Stimulated activated CD4-positive, alpha-beta T cell treated with anti-CD3 and anti-CD28 coated beads, Interleukin-15, amount 100 ng/mL, for 24 hours (primary cell): ENCODE measurements around the gene CNIH3.

Experiments
- DNase-seq: peaks from one replicate; pipeline ENCODE4 v3.0.0-alpha.2; 2020

The CNIH3 gene

DNA sequence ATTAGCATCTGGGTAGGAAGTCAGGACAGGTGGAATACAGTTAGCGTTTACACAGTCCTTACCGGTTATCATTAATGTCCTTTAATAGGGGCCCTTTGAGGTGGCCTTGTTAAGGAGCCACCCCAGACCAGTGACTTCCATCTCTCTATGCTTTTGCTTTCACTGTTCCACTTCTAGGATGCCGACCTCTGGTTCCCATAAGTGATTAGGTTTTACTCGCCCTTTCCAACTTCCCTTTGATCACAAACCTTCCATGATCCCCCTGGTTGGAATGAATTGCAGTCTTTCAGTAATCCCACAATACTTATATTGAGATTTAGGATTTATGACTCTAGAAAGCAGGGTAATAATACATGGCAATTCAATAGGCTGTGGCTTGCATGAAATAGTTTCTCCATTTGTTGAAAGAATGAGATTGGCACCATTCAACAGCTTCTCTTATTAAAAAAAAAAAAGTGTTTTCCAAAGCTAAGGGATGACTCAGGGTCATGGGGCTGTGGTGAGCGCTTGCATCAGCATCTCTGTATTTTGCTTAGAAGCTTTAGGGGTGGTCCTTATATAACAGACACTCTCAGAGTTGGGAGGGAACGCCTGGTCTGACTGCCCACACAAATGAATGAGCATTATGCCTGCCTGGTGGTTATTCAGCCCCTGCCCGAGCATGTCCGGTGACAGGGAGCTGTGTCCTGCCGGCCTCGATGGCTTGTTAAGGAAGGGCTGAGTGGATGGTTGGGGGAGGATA lies 110.5 kb downstream of the CNIH3 start:
- no peak for DNase-seq

DNA sequence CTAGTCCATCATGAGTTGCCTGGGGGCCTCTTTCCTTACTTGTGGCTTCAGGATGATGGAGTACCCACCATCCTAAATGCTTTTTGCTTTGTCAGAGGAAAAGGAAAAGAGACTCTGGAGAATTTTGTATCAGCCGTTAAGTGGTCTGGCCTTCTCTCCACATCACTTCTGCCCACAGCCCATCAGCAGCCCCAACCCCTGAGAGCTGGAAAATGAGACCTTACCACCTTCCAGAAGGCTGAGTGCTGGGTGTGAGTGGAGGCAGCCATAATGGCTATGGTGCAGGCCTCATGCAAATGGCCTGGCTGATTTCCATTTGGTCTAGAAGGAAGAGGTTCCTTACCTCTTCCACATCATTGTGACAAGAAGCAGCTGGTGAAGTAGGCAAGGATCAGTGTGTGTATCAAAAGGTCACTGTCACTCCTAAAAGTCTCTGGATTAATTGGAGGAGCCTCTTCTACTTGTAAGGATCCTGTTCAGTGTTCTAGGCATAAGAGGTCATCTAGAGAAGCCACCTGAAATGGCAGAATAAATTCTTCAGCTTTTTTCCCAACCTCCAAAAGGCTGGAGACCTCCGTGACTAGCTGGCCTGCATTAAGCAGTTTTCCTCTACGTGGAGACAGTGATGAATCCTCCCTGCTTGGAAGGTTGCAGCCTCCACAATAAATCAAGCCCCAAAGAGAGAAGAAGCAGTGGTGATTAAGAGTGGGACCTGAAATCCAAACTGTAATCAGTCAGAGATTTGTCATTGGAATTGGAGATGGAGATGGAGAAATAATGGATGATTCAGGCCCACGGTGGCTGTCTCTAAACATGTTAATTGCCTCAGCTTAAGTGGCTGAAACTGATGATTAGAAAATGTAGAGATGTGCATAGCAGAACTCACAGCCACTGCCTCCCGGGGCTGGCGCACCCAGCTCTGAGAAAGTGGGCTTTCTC lies 111.5 kb downstream of the CNIH3 start:
- no peak for DNase-seq

DNA sequence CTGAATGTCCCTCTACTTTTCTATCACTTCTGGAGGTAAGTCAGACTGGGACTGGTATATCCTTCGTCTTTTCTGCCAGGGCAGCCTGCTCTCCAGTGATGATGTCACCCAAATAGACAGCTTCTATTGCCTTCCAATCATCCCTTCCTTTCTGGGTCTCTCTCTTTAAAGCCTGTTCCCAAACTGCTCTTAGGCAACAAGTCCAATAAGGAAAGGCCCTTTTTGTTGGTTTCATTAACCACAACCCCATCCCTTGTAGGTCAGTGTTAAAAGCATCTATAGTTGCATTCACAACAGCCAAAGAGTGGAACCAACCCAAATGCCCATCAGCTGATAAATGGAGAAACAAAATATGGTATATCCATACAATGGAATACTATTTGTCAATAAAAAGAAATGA lies 114.4 kb downstream of the CNIH3 start:
- no peak for DNase-seq

DNA sequence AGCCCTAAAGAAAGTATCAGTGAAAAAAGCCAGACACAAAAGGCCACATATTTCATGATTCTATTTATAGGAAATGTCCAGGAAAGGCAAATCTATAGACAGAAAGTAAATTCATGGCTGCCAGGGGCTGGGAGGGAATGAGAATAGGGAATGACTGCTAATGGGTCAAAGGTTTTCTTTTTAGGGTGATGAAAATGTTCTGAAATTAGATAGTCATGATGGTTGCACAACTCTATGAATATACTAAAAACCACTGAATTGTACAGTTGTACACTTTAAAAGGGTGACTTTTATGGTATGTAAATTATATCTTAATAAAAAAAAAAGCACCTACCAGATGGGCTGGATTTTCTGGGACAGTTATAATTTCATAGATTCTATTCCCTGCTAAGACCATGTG lies 114.8 kb downstream of the CNIH3 start:
- no peak for DNase-seq

DNA sequence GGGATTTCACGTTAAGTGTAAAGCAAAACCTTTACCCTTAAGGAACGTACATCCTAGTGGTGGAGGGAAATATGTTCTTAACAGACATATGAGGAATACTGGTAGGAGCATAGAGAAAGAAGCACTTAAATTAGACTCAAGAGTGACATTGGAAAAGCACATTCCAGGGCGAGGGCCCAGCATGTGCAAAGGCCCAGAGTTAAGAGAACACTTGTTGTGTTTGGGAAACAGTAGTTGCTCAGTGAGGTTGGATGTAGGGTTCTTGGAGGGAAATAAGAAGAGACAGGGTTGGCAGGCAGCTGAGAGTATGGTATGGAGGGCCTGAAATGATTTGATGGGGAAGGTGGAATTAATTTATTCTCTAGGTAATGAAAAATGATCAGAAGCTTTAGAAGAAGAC lies 115.5 kb downstream of the CNIH3 start:
- no peak for DNase-seq

DNA sequence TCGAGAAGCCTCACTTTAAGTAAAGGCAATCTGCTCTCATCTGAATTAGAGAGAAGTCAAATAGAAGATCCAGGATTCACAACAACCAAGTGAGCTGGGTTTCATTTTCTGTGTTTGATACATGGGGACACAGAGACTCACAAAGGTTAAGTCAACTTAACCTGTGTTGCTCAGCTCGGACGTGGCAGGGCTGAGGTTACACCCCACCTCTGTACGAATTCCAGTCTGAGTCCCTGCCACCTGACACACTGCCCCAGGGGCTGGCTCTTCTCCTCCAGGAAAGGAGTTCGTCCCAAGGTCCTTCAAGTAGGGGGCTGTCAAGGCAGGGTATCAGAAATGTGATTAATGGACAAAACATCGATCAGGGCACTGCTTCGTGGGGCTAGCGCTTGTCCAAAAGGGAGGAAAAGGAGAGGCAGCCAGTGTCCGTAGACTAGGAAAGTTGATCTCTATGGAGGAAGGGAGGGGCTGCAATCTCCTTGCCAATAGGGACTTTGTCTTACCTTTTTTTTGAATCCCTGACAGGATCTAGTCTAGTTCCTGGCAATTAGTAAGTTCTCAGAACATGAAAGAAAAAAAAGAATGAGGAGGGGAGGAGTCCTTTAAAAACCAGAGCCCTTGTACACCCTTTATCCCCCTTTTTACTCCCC lies 116.4 kb downstream of the CNIH3 start:
- no peak for DNase-seq

DNA sequence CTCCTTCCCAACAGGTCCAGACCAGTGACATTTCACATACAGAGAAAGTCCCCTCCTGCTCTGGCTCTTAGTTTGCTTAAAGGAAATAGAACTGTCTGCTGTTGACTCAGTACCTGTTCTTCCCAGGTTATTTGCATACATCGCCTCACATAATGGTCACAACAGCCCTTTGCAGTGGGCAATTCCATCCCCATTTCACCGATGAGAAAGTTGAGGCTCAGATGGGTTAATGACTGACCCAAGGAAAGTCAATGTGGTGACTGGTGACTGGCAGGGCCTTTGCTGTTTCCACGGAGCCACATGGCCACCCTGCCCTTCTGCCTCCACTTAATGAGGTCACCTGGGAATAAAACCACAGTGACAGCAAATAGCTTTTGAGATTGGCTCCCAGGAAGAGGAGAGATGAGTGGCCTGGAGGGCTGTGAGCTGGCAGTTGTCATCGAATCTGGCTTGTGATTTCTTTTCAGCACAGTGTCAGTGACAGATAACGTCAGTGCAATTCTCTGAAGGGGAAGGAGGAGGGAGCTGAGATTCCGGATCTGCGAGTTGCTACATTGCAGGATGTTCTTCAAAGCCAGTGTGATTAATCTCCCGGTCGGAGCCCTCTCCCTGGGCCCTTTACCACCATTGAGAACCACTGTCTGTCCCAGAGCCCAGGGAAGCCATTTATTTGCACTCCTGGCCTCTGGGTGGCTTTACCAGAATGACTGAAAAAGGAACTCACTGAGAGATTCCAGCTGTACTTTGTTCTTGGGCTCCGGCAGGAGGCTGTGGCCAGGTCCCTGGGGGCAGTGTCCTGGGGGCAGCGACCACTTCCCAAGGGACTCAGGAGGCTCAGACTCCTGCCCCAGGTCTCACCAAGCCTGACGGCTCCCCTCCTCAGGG lies 117.2 kb downstream of the CNIH3 start:
- no peak for DNase-seq

DNA sequence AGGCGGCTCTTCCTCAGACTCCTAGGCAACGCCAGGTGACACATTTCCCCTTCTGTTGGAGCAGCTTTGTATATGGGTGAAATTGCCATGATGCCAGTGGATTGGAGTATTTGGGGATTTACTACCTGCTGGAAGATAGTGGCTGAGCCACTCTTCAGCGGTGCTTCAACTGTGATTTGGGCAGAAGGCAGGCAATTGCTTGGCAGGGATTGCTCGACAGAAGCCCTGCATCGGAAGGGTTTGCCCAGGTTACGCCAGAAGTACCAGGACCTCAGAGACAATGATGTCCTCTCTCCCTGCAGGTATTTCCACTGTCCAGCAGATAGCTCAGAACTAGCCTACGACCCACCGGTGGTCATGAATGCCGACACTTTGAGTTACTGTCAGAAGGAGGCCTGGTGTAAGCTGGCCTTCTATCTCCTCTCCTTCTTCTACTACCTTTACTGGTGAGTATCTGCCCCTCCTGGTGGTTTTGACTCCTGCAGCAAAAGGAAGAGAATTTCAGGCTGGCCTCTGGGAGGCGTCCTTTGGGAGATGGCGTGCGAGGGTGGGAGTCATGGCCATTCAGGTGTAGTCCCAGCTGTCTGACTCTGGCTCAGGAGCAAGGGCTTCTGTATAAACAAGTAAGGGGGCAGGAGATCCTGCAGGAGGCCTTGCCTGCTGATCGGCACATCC lies 118.3 kb downstream of the CNIH3 start:
- DNase-seq = no peak

DNA sequence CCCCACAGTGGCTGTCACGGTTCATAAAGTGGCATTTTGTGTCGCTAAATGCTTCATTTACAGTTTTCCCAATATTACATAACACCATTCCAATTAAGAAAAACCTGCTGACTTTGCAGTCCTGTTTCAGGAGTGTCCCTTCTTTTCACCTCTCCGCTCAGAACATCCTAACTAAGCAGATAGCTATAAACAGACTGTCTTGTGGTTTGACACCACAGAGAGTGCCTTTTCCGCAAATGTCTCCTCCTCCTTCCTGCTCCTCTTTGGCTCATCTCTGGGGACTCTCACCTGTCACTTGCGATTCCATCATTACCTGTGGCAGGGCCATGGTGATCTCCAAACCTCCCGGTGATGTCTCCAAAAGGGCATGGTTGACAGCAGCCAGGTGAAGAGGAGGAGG lies 119.0 kb downstream of the CNIH3 start:
- DNase-seq = no peak

DNA sequence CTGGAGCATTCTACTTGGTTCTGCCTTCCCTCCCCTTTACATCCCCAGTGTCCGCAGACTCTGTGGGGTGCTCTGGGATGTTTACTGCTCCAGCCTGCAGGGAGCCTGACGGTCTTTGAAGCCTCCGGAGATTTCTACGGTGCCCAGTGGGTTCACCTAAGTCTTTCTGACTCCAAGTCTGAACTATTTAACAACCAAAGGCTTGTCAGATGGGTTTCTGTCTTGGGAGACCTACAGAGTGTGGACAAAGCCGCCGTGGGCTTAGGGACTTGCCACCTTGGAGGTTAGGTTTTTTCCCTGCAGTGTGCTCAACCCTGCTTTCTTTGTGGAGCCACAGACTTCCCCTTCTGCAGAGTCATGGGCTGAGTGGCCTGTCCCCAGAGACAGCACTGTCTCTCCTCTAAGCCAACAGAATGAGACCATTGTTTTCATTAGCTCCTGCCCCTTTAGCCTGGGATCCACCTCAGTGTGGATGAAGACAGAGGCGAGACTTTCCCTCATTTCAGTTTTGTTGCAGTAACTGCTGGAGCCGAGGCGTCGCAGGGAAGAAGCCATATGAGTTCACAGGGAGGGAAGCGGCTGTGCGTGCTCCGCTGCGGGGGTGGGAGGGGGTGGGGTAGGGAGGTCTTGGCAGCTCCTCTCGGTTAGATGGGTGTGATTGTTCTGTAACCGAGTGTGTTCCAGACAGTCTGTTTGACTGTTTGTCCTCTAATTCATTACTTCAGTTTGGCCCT lies 120.7 kb downstream of the CNIH3 start:
- no peak for DNase-seq

DNA sequence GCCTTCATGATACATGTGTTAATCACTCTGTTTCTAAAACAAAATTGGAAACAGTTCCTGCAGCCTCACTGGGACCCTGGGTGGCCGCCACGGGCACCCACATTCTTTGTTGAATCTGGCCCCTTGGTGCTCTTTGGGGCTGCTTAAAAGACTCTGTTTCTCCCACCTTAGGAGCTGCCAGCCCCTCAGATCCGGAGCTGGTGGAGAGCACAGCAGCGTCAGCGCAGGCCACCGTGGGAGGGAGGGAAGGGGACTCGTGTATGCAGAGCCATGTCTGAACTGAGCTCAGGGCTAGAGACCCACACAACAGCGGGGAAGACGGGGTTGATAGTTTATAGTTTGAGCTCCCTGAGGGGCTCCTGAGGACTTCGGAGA lies 121.2 kb downstream of the CNIH3 start:
- DNase-seq = no peak

DNA sequence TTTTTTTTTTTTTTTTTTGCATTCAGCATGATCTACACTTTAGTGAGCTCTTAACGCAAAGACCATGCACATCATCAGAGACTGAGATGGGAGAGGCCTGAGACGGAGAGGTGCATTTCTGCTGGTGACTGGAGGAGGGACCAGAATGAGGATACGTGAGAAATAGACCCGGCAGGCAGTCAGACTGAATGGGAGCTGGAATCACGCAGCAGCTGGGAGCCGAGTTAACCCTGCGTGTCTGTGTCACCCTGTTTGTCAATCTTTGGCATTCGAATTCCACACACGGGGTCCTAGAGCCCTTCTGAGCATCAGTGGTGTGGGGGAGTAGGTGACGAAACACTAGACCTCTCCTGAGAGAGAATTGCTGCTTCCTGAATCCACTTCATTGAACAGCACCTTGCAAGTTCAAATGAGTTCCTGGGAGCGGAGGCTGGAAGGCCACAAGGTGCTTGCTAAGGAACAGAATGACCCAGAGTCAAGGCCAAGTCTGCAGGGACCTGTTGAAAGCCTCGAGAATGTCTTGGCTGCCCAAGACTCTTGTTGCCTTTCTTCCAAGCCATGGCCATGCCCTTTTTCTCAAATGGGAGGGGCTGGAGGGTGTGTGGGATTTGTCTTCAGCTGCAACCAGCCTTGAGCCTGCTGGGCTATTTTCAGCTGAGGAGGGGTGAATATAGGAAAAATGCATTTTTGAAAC lies 123.3 kb downstream of the CNIH3 start:
- no peak for DNase-seq

DNA sequence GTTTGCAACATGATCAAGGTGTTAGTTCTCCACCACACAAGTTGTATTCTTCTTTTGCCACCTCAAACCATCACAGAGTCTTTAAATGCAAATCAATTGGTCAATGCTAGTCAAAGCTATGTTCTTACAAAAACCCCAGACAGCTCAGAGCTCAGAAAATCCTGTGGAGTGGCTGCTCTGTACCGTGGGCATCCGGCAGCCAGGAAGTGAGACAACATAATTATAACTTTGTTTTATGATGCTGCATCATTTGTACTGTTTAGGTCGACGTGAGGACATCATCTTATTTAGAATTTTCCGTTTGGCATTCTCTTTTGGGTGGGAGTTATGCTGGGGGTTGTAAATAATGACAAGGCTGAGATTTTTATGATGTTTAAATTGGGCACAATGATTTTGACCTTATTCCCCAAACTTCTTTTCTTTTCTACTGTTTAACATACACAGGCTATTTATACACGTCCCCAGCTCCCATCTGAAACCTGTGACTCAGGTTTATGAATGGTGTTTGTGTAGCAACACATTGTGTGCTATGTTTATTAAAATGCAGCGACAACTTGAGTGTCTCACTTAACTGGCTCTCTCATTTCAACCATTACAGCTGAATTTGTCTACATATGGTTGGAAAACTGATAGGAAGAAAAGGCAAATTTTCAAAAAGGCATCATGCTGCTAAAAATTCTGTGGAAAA lies 124.0 kb downstream of the CNIH3 start:
- no peak for DNase-seq

DNA sequence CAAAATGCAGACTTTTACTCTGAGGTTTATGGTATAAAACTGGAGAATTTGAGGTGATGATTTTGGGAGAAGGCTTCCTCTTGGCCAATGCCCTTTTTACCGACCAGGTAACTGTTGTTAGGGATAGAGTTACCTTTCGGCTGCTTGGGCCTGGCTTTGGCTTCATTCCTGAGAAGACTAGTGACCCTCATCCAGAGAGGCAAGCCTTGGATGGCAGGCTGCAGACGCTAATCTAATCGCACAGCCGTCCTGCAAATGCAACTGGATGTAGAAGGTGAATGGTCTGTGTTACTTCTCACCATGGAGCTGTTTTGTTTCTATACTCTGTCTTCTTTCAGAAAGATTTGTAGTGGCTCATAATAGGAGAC lies 124.6 kb downstream of the CNIH3 start:
- DNase-seq = no peak

DNA sequence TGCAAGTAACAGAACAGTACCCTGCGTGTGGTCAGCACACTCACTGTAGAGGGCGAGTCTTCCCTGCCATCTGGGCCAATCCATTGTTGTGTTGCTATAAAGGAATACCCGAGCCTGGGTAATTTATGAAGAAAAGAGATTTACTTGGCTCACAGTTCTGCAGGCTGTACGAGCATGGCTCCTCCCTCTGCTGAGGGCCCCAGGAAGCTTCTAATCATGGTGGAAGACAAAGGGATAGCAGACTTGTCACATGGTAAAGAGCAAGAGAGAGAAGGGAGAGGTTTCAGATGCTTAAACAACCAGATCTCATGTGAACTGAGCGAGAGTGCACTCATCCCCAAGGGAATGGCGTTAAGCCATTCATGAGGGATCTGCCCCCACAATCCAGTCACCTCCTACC lies 126.2 kb downstream of the CNIH3 start:
- no peak for DNase-seq

DNA sequence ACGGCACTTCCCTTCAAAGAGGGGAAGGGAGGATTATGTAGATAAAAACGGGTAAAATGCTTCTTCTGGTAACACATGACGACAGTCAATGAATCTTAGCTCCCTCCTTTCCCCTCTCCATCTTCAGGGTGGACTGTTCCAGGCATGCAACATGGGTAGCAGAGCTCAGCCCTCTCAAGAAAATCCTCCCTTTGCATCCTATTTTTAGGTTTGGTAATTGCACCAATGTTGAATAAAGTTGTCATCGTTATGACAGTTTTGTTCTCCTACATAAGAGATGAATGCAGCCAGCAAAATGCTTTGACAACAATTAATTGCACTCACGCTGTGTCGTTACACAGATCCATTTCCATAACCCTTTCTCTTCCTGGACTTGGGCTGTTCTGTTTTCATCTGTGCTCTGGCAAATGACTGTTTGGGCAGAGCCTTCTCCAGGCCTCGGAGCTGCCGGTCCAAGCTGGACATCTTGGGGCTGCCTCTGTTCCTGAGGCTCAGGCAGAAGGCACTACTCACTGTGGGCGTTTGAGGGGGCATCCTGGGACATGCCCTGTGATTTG lies 127.6 kb downstream of the CNIH3 start:
- no peak for DNase-seq

DNA sequence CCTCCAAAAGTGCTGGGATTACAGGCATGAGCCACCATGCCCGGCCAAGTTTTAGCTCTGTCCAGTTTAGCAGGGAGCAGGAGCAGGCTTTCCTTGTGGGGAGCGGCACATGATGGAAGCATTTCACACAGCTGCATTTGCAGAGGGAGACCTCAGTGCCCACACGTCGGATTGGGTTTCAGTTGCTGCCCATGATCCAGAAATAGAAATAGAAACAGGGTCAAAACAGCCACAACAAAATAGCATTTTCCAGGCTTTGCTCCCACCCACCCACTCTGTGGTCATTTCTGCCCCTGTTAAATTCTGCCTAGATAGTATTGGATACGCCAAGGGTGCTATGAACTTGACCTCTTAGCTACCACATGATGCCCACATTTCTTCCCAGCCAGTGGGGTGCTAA lies 128.4 kb downstream of the CNIH3 start:
- DNase-seq = no peak

DNA sequence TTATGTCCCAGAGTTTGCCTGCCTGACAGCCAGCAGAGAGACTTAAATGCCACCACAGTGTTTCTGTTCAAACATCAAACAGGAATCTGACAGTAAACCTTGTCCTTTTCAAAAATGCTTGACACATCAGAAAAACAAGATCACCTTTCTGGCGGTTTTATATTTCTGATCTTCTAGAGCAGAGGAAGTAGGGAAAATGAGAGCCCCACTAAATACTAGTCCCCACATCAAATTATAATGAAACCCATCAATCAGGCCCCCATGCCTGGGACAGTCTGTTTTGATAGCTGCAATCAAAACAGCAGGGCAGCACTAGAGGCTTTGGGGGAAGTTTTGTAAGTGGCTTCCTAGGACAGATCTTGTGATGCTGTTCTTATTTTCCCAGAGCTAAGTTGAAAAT lies 129.3 kb downstream of the CNIH3 start:
- DNase-seq = no peak

DNA sequence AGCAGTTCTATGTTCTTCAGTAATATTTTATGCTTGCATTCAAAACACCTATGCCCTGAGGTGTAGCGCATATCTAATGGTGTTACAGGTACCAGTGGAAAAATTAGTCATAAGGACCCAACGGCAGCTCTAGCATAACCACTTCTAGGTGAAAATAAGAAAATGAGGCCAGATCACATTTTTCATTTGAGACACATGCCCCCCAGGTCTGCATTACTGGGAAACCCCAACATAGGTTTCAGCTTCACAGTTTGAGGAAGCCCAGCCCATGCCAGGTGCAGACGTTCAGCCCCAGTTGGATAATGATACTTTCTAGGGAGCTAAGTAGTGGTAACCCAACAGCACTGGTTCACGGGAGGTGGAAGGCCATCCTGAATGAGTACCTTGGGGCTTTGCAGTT lies 129.8 kb downstream of the CNIH3 start:
- DNase-seq = no peak

DNA sequence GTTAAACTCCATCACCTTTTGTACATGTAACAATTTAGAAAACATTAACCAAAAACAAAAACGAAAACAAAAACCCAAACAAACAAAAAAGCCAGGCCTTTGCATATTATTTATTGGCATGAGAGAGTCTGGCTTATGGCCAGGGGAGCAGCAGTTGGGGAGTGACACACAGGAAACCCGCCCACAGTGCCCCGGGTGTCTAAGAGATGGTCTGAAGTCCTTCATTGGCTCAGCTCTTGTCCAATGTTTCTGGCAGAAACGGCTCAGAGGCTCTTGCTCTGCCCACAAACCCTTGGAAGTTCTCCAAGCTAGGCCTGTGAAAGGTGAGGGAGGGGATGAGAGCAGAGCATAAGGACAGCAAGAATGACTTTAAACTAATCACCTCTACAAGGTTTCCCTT lies 131.5 kb downstream of the CNIH3 start:
- DNase-seq = peak; percentile 33
